Upper lobe of right lung (tissue), 1 donor: ENCODE results near the gene PRODH. TPM values are rescaled to one million over a fixed set of nuclear protein-coding genes. Genes with fewer than 3 reads are reported as not detected.
"Not testable (repeated sequence)": the region's sequence is repeated elsewhere in the genome, so short reads cannot be mapped to it uniquely, and the experiment has no call there.

Experiments
- ATAC-seq: fragments of 200-7000 bp; cut with Tn5 transposase; one replicate; pipeline ENCODE4 v1.9.1; 2020; ENCODE audit warnings: mild to moderate bottlenecking, moderate library complexity
- DNase-seq: peaks from one replicate; pipeline ENCODE4 v3.0.0-alpha.2; 2020
- H3K27ac ChIP-seq: fragments of 200-600 bp; one replicate; pipeline ENCODE4 v1.8.0; 2022
- H3K27me3 ChIP-seq: fragments of 200-600 bp; one replicate; pipeline ENCODE4 v1.8.0; 2022; ENCODE audit warnings: mild to moderate bottlenecking
- H3K36me3 ChIP-seq: fragments of 200-600 bp; one replicate; pipeline ENCODE4 v1.8.0; 2022
- H3K4me1 ChIP-seq: fragments of 200-600 bp; one replicate; pipeline ENCODE4 v1.8.0; 2022
- H3K4me3 ChIP-seq: fragments of 200-600 bp; one replicate; pipeline ENCODE4 v1.8.0; 2022; ENCODE audit warnings: mild to moderate bottlenecking
- H3K9me3 ChIP-seq: fragments of 200-600 bp; one replicate; pipeline ENCODE4 v1.8.0; 2022
- CTCF ChIP-seq: fragments of 200-600 bp; IDR thresholded peaks from one replicate; pipeline ENCODE4 v1.8.0; 2022; ENCODE audit warnings: antibody characterized with exemption
- intact Hi-C: fragments of 100-400 bp; cut with DNase I; formaldehyde crosslinking; loops from one replicate; pipeline ENCODE4 v1.11.0; 2022
- total RNA-seq: library from RNA; stranded (reverse); fragmentation: NEBNext Ultra II Directional; extraction: Animal tissue kit (Norgen Biotek cat#: 25700); gene quantifications from one replicate; pipeline ENCODE4 v1.2.1, GENCODE V29; 2021
- donor health status: DM: no; HTN: yes; CAD: no; lungs with severe emphysema.

PRODH gene
- total RNA-seq, 1 donor from 2014 or later = 60.9 TPM

DNA sequence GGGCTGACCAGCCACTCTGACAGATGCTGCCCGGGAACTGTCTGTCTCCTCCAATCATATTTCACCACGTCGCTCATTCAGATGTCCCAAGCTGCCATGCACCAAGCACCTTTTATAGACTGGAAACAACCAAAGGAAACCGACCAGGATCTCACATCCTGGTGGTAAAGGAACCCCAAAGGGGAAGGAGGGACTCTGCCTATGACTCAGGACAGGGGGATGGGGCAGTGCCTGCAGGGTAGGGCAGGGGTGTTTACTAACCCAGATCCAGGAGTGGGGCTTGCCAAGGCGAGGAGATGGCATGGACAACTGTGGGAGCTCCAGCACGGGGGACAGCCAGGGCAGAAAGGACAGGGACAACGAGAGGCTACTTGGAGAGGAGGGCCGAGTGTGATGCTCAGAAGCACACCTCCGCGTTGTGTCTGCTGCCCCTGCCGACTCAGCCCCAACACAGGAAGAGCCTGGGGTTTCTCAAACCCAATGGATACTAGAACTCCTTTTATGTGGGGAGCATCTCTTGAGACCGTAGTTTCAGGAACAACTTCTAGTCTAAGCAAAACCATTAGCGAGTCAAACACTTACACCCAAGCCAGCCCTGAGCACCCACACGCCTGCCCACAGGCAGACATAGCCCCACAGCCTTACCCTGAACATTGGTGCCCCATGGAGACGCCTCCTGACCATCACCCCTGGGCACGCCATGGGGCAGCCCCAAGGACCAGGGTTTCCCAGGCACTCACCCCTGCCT lies 4.0 kb downstream of the PRODH start:
- intact Hi-C loops = no loop called here
- Histone ChIP-seq H3K9me3 (no peaks in the 10 kb centered on the region), H3K27ac (no peak overlapping the region), H3K27me3 (no peaks in the 10 kb centered on the region), H3K4me3 (no peak overlapping the region), H3K36me3 (no peaks in the 10 kb centered on the region), H3K4me1 (no peaks in the 10 kb centered on the region)
- no peak for TF ChIP-seq CTCF
- no peak for DNase-seq
- ATAC-seq = no peak

DNA sequence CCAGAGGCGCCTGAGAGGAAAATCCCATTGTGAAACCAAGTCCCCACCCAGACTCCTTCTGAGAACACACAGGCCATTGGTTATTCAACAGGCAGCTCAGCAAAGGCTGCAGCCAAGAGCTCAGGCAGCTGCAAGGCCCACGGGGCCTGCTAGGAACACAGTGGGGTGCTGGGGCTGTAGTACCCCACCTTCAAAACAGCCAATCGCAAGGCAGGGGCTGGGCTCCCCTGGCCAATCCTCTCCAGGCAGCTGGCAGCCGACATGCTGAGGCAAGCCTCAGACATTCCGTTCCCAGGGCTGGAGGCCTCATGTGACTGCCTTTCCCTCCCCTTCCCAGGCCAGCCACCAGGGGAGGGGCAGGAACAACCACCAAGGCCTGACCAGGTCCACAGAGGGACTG lies 6.6 kb downstream of the PRODH start:
- intact Hi-C loops = no loop called here
- Histone ChIP-seq H3K27me3 (no peaks in the 10 kb centered on the region), H3K27ac (no peak overlapping the region), H3K9me3 (no peaks in the 10 kb centered on the region), H3K4me3 (no peak overlapping the region), H3K36me3 (no peaks in the 10 kb centered on the region), H3K4me1 (no peaks in the 10 kb centered on the region)
- ATAC-seq (peak; percentile 92), DNase-seq (no peak)
- TF ChIP-seq CTCF = no peak

DNA sequence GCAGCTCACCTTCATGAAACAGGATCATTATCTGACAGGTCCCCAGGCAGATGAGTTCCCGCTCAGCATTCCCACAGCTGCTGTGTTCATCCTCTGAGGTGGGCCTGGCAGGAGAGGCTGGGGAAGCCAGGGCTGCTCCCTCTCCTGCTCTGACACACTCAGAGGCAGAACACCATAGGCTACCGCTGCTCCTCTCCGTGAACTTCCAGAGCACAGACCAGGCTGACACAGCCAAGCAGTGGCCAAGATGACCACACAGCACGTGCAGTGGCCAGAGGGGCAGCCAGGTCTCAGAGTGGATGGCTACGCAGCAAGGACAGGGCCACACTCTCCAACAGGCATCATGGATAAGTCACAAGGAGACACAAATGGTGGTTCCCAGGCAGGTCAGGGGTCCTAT lies 8.5 kb downstream of the PRODH start:
- Histone ChIP-seq H3K36me3 (no peaks in the 10 kb centered on the region), H3K4me3 (no peak overlapping the region), H3K4me1 (no peaks in the 10 kb centered on the region), H3K27me3 (no peaks in the 10 kb centered on the region), H3K9me3 (no peaks in the 10 kb centered on the region), H3K27ac (no peak overlapping the region)
- TF ChIP-seq CTCF = no peak
- intact Hi-C loops = no loop called here
- no peak for ATAC-seq
- DNase-seq = no peak

DNA sequence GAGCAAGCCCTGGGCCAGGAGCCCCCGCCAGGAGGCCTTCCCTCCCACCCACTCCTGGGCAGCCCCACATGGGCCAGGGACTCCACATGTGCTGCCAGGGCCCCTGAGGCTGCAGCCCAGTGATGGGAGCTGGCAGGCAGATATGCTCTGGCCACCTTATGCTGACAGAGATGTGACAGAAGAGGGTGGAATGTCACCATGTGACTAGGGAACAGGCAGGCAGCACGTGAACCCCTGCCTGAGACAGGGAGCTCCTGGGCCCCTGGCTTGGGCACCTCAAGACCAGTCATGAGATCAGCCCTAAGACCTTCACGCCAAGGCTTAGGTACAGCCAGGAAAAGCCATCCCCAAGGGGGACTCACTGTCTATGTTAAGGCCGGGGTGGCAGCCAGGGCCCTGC lies 9.1 kb downstream of the PRODH start:
- Histone ChIP-seq H3K9me3 (no peaks in the 10 kb centered on the region), H3K36me3 (no peaks in the 10 kb centered on the region), H3K27ac (no peak overlapping the region), H3K4me1 (no peaks in the 10 kb centered on the region), H3K27me3 (no peaks in the 10 kb centered on the region), H3K4me3 (no peak overlapping the region)
- ATAC-seq (no peak), DNase-seq (no peak)
- intact Hi-C loops = no loop called here
- no peak for TF ChIP-seq CTCF

DNA sequence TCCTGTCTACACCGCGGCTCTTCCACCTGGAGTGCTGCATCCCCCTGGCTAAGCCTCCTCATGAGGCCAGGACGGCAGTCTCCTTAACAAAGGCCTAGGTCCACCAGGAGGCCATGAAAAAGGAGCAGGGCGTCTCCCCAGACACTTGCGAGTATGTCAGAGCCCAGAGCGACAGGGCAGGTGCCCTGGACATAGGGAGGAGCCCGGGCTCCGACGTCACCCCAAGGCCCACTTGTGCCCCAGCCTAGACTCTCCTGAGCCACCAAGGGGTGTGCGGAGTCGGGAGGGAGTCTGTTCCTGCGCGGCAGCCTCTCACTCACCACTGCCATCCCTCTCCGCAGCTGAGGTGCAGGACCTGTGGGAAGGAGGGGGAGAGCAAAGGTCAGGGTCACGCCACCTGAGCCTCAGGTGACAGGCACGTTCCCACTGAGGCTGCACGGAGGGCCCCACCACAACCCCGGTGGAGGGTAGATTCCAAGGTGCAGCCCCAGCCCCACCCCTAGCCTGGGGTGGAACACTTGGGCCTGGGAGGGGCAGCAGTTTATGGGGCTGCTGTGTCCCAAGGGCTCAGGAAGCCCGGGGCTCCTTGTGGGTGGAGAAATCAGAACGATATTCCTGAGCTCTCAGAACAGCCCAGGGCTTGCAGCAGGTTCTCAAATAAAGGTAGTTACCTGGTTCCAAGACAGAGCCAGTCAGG lies 10.6 kb downstream of the PRODH start:
- H3K4me1 ChIP-seq = no peaks in the 10 kb centered on the region
- DNase-seq (no peak), ATAC-seq (no peak)
- H3K9me3 ChIP-seq = no peaks in the 10 kb centered on the region
- no peak overlapping the region for H3K4me3 ChIP-seq
- no peak for TF ChIP-seq CTCF
- no peaks in the 10 kb centered on the region for H3K27me3 ChIP-seq
- H3K36me3 ChIP-seq = no peaks in the 10 kb centered on the region
- intact Hi-C loops = no loop called here
- H3K27ac ChIP-seq = no peak overlapping the region

DNA sequence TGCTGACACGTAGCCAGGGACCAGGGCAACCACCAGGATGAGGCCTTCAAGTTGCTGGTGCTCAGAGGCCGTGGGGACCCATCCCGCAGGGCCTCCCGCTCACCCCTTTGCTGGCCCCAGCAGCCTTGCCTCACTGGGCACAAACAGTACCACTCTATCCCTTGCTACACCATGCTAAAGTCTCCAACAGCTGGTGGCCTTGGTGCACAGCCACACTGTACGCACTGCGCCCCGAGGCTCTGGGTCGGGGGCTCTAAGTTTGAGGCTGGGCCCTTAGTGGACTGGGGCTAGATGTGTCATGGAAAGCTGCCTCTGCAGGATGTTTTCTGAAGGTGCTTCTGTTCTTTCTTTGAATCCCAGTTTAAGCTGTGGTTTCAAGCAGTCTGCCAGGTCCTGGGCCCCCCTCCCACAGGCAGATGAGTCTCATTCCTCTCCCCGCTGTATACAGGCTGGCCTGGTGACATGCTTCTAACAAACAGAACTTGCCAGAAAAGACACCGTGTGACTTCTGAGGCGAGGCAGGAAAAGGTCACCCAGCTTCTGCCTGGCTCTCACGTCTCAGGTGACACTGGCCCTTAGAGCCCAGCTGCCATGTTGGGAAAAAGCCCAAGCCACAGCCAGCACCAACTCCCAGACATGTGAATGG lies 15.7 kb downstream of the PRODH start:
- H3K27me3 ChIP-seq, DNase-seq, H3K27ac ChIP-seq, intact Hi-C loops, H3K4me1 ChIP-seq, H3K36me3 ChIP-seq, H3K9me3 ChIP-seq, H3K4me3 ChIP-seq, ATAC-seq: not testable (repeated sequence)

- DNase-seq, H3K36me3 ChIP-seq, intact Hi-C loops, H3K4me3 ChIP-seq, H3K4me1 ChIP-seq, H3K27ac ChIP-seq, H3K9me3 ChIP-seq, H3K27me3 ChIP-seq, ATAC-seq: not testable (repeated sequence)
Measured at GRCh38 chr22:18917818-18918217, 18.3 kb downstream of the PRODH start.

DNA sequence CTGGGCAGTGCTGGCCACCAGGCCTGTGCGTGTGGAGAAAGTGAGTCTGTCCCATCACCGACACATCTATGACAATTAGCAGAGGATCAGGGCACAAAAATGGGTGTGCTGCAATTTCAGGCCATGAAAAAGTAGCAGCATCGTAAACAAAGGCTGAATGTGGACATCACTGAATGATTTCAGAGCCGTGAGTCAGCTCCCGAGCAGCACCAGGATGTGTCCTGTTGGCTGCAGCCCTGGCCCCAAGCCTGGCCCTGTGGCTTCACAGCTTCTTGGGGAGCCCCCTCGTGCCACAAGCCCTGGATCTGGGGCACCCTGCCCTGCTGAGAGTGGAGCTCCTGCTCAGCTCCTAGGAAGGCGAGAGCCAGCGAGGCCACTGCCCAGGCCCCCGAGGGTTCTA lies 20.5 kb downstream of the PRODH start:
- H3K27ac ChIP-seq, DNase-seq, H3K36me3 ChIP-seq, H3K4me3 ChIP-seq, ATAC-seq, H3K4me1 ChIP-seq, H3K27me3 ChIP-seq, intact Hi-C loops, H3K9me3 ChIP-seq: not testable (repeated sequence)

- not testable (repeated sequence) for DNase-seq, ATAC-seq
Measured at GRCh38 chr22:18914558-18914957, 21.5 kb downstream of the PRODH start.

More at GRCh38 chr22:18914558-18914957, 21.5 kb downstream of the PRODH start:
- H3K4me1 ChIP-seq, H3K9me3 ChIP-seq, H3K4me3 ChIP-seq, H3K27me3 ChIP-seq, intact Hi-C loops, H3K27ac ChIP-seq, H3K36me3 ChIP-seq: not testable (repeated sequence)
